T-cell (primary cell): ENCODE data around the gene PRR7. TPM values are rescaled to one million over a fixed set of nuclear protein-coding genes. Genes with fewer than 3 reads are reported as not detected.

ENCODE experiments used
- ATAC-seq, 4 experiments: fragments of 200-7000 bp in 3 of 4; fragments of 150-1000 bp in 1 of 4; cut with Tn5 transposase; replicated peaks in 1 of 4; 1 replicate in 3 of 4; 2 replicates in 1 of 4; pipeline ENCODE4 v1.10.0; 2021; ENCODE audit warnings: moderate library complexity in 3 of 4, mild to moderate bottlenecking in 2 of 4, moderate number of reproducible peaks in 1 of 4
- CTCF ChIA-PET, 2 donors: fragments of 300-600 bp; sonication (Branson Sonifier 250); formaldehyde crosslinking; loops; one replicate each; lab custom pipeline; 2022; ENCODE audit warnings: antibody characterized with exemption in 2 of 2; lab: Charles Lee
- POLR2A ChIA-PET, 2 donors: fragments of 300-600 bp; sonication (Branson Sonifier 250); formaldehyde crosslinking; loops; one replicate each; lab custom pipeline; 2022; ENCODE audit warnings: antibody characterized with exemption in 2 of 2; lab: Charles Lee
- DNase-seq, 35 experiments: peaks; one replicate each; pipeline versions ENCODE4 v3.0.0 to v3.0.0-alpha.2; 2013 to 2023
- H3K27ac ChIP-seq: one replicate; pipeline ENCODE4 v1.5.1; 2013; ENCODE audit warnings: low read length
- H3K27me3 ChIP-seq, 2 experiments: replicated peaks in 1 of 2; 1 replicate in 1 of 2; 2 replicates in 1 of 2; pipeline versions ENCODE4 v1.6.1 to v1.7.0; 2013; ENCODE audit warnings: low read length in 1 of 2, mixed read lengths in 1 of 2; ENCODE audit not compliant: control insufficient read depth in 2 of 2, insufficient read depth in 2 of 2; ENCODE audit errors: extremely low read depth in 1 of 2
- H3K36me3 ChIP-seq, 2 donors: 1 replicate in 1 of 2; 2 replicates in 1 of 2; pipeline versions ENCODE4 v1.6.1 to v1.7.0; 2013; ENCODE audit warnings: low read length in 1 of 2; ENCODE audit not compliant: control insufficient read depth in 2 of 2, insufficient read depth in 1 of 2; ENCODE audit errors: extremely low read depth in 1 of 2
- H3K4me1 ChIP-seq, 2 experiments: 1 replicate in 1 of 2; 2 replicates in 1 of 2; pipeline versions ENCODE4 v1.6.1 to v1.7.0; 2013; ENCODE audit warnings: low read length in 2 of 2, mixed read lengths in 1 of 2; ENCODE audit not compliant: insufficient read depth in 2 of 2, control insufficient read depth in 1 of 2; ENCODE audit errors: extremely low read depth in 1 of 2
- H3K4me3 ChIP-seq, 2 donors: 1 replicate in 1 of 2; 2 replicates in 1 of 2; pipeline versions ENCODE4 v1.5.1 to v1.7.0; 2013; ENCODE audit warnings: mild to moderate bottlenecking in 2 of 2, low read length in 1 of 2, moderate library complexity in 1 of 2; ENCODE audit not compliant: control insufficient read depth in 1 of 2; ENCODE audit errors: extremely low read depth in 1 of 2
- H3K9me3 ChIP-seq: 2 replicates; pipeline ENCODE4 v1.7.0; 2013
- H3K27ac Mint-ChIP-seq, 2 donors: one replicate each; pipeline ENCODE4 v1.8.0; 2020 to 2021; ENCODE audit warnings: mild to moderate bottlenecking in 2 of 2, mixed read lengths in 2 of 2
- H3K27me3 Mint-ChIP-seq, 2 donors: one replicate each; pipeline ENCODE4 v1.8.0; 2021 to 2022; ENCODE audit warnings: mixed read lengths in 2 of 2
- H3K36me3 Mint-ChIP-seq: one replicate; pipeline ENCODE4 v1.8.0; 2021; ENCODE audit warnings: mixed read lengths
- H3K4me1 Mint-ChIP-seq, 3 donors: one replicate each; pipeline ENCODE4 v1.8.0; 2020 to 2022; ENCODE audit warnings: mixed read lengths in 3 of 3, mild to moderate bottlenecking in 1 of 3
- H3K4me3 Mint-ChIP-seq, 3 donors: one replicate each; pipeline ENCODE4 v1.8.0; 2020 to 2022; ENCODE audit warnings: mild to moderate bottlenecking in 3 of 3, mixed read lengths in 3 of 3, moderate library complexity in 3 of 3
- H3K9me3 Mint-ChIP-seq, 3 donors: one replicate each; pipeline ENCODE4 v1.8.0; 2020 to 2022; ENCODE audit warnings: mixed read lengths in 3 of 3
- WGBS: methylation state at CpG from one replicate; pipeline ENCODE4 v1.1.5; 2013; ENCODE audit warnings: missing lambda C conversion rate; ENCODE audit not compliant: insufficient coverage; 5-methylcytosine and 5-hydroxymethylcytosine counted together
- total RNA-seq, 35 experiments: library from RNA in 6 of 35; stranded (reverse) in 6 of 35; fragments of 120-200 nt in 1 of 35; gene quantifications; one replicate each; pipeline versions ENCODE4 v1.2.1 to v1.2.4 and lab custom pipeline; 2013 to 2026

The PRR7 gene, protein sequence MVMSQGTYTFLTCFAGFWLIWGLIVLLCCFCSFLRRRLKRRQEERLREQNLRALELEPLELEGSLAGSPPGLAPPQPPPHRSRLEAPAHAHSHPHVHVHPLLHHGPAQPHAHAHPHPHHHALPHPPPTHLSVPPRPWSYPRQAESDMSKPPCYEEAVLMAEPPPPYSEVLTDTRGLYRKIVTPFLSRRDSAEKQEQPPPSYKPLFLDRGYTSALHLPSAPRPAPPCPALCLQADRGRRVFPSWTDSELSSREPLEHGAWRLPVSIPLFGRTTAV
- total RNA-seq: 10 to 100 TPM in 4 of 5 donors, 1 to 10 TPM in 1; 9.5 to 28.2 (median 12.3) TPM
- total RNA-seq (2013): 5.6 TPM
- total RNA-seq (lab: John Stamatoyannopoulos, UW): 3.9 to 39.4 (median 9.1) reads per million in 29 experiments

DNA sequence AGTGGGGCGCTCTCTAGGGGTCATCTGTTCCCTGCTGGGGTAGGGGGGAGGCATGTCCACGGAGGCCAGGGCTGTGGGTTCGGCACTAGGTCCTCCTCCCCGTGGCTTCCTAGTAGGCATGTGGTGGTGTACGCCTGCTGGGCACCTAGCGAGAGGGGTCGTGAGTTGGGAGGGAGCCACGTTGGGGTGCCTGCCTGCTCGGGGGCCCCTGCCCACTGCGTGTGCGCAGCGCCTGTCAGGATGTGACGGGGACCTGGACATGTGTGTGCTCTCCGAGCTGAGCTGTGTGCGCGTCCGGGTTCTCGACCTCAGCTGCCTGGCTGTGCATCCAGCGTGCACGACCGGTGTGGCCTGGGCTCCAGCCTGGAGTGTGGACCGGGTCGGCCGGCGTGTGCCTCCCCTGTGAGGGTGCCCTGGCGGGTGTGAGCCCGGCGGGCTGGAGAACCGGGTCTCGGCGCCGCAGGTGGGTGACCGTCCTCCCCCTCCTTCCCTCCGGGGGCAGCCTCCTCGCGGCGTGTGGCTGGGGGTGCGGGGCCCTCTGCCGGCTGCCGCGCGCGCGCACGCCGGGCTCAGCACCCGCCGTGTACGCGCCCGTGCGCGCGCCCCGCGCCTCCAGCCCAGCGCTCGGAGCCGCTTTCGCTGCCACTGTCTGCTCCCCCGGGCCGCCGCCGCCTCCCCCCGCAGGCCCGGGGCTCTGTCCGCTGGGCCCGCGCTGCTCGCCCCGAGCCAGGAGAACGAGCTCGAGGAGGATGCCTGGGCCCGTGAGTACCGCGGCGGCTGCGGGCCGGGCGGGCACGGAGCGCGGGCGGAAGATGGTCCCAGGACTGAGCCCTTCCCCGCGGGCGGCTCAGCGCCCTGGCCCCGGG, at the start of gene PRR7:
Gene PRR7 (plus strand): TSS at position 615 of the 866 bp plus-strand sequence. CDS start 8,254 bp downstream, outside the sequence.
- Histone ChIP-seq H3K4me3 (peak within 1 kb of the TSS; percentile 52 to 55), H3K9me3 (no peaks in the 10 kb centered on the region), H3K27me3 (peaks cover 0 to 2% of the 10 kb centered on the region in 2 experiments), H3K36me3 (peaks cover 0 to 19% of the 10 kb centered on the region in 2 donors), H3K4me1 (peaks cover 19 to 74% of the 10 kb centered on the region in 2 experiments), H3K27ac (peak within 1 kb of the TSS; percentile 87)
- peak within 1 kb of the TSS; percentile 72 to 78 (median 72) for H3K4me3 Mint-ChIP-seq
- H3K9me3 Mint-ChIP-seq: no peaks in the 10 kb centered on the region
- under 1% methylated on average over 84 of the region's 89 CpGs for WGBS
- ATAC-seq: peak; percentile 48 to 66 (median 64)
- H3K27ac Mint-ChIP-seq: peak within 1 kb of the TSS; percentile 95
- no peaks in the 10 kb centered on the region for H3K27me3 Mint-ChIP-seq
- H3K4me1 Mint-ChIP-seq: peaks cover 47 to 58% (median 53%) of the 10 kb centered on the region in 3 donors
- ChIA-PET POLR2A (interaction anchor here (0.6 to 3.0 kb wide), 6 partner anchors 8 to 405 kb away, joined by 3 to 27 read pairs (median 3); partner anchors contain the start of gene GRK6 (in 1 of the 2)), CTCF (interaction anchor here (0.5 to 5.0 kb wide), 11 partner anchors 9 to 131 kb away, joined by 3 to 24 read pairs (median 15); partner anchors contain the start of gene GRK6 (in 1 of the 2))
- H3K36me3 Mint-ChIP-seq: peaks cover 8% of the 10 kb centered on the region
- DNase-seq: peak; percentile 48 to 90 (median 72)

DNA sequence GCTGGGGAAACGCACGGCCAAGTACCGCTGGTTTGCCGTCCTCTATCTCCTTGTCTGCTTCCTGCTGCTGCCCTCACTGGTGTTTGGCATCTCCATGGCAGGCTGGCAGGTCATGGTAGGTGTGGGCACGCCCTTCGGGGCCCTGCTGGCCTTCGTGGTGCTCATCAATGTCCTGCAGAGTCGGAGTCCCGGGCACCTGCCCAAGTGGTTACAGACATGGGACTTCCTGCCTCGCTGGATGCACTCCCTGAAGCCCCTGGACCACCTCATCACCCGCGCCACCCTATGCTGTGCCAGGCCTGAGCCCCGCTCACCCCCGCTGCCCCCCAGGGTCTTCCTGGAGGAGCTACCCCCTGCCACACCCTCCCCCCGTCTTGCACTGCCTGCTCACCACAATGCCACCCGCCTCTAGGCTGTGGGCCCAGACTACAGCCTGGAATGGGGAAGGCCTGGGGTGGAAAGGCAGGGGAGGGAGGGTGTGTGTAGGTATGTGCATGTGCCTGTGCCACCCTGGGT, 48.7 kb upstream of the PRR7 start:
- Histone ChIP-seq H3K27me3 (peaks cover 7 to 8% of the 10 kb centered on the region in 2 experiments), H3K4me3 (no peak overlapping the region), H3K9me3 (no peaks in the 10 kb centered on the region), H3K27ac (no peak overlapping the region), H3K36me3 (no peaks in the 10 kb centered on the region), H3K4me1 (peaks cover 8 to 10% of the 10 kb centered on the region in 2 experiments)
- peaks cover 9 to 16% (median 10%) of the 10 kb centered on the region in 3 donors for H3K4me1 Mint-ChIP-seq
- H3K27ac Mint-ChIP-seq: no peak overlapping the region
- ChIA-PET POLR2A (no interaction called here), CTCF (no interaction called here)
- 96% methylated on average over 11 of the region's 16 CpGs for WGBS
- no peak overlapping the region for H3K4me3 Mint-ChIP-seq
- H3K36me3 Mint-ChIP-seq: no peaks in the 10 kb centered on the region
- DNase-seq: no peak
- no peak for ATAC-seq
- no peaks in the 10 kb centered on the region for H3K27me3 Mint-ChIP-seq
- H3K9me3 Mint-ChIP-seq: no peaks in the 10 kb centered on the region

DNA sequence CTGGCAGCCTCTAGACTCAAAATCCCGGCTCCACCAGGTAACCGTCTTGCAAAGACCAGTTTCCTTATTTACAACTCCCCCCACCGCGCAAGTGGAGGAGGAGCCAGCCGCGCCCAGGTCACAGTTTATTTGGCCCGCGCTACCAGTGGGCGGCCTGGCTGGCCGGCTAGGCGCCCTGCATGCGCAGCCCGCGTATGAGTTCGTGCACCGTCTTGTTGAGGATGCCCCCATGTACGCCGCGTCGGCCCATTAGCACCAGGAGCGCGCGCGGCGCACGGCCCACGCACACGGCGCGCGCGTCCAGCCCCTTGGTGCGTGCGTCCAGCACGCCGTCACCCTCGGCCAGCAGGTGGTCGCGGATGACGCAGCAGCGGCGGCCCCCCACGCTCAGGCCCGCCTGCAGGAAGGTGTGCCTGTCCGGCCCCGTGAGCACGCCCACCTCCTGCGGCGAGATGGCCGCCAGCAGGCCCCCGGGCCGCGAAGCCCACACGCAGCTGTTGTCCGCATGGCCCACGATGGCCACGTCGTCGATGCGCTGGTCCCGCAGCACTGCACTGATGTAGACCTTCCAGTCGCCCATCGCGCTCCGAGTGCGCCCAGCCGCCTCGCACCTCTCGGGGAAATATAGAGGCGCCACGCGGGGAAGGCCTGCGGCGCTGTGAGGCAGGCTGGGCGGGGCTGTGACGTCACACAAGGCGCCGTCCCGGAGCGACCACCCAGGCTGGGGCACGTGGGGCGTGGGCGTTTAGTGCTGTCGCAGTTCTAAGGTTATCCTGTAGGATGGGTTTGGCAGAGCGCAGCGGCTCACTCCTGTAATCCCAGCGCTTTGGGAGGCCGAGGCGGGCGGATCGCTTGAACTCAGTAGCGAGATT, 46.4 kb upstream of the PRR7 start, which contains the start of gene PFN3:
Gene PFN3 (minus strand): TSS at position 665 of the 872 bp plus-strand sequence. CDS start 85 bp downstream, at position 580.
- CTCF ChIA-PET: no interaction called here
- Histone ChIP-seq H3K27ac (no peak within 1 kb of the TSS), H3K27me3 (peaks cover 7 to 19% of the 10 kb centered on the region in 2 experiments), H3K36me3 (no peaks in the 10 kb centered on the region), H3K9me3 (no peaks in the 10 kb centered on the region), H3K4me1 (peaks cover 22 to 33% of the 10 kb centered on the region in 2 experiments), H3K4me3 (no peak within 1 kb of the TSS)
- H3K9me3 Mint-ChIP-seq: no peaks in the 10 kb centered on the region
- no peak within 1 kb of the TSS for H3K27ac Mint-ChIP-seq
- no peaks in the 10 kb centered on the region for H3K27me3 Mint-ChIP-seq
- H3K4me3 Mint-ChIP-seq: no peak within 1 kb of the TSS
- POLR2A ChIA-PET: no interaction called here
- ATAC-seq (no peak), DNase-seq (no peak)
- WGBS: 77% methylated on average over 84 of the region's 92 CpGs
- no peaks in the 10 kb centered on the region for H3K36me3 Mint-ChIP-seq
- peaks cover 24 to 25% (median 25%) of the 10 kb centered on the region in 3 donors for H3K4me1 Mint-ChIP-seq

DNA sequence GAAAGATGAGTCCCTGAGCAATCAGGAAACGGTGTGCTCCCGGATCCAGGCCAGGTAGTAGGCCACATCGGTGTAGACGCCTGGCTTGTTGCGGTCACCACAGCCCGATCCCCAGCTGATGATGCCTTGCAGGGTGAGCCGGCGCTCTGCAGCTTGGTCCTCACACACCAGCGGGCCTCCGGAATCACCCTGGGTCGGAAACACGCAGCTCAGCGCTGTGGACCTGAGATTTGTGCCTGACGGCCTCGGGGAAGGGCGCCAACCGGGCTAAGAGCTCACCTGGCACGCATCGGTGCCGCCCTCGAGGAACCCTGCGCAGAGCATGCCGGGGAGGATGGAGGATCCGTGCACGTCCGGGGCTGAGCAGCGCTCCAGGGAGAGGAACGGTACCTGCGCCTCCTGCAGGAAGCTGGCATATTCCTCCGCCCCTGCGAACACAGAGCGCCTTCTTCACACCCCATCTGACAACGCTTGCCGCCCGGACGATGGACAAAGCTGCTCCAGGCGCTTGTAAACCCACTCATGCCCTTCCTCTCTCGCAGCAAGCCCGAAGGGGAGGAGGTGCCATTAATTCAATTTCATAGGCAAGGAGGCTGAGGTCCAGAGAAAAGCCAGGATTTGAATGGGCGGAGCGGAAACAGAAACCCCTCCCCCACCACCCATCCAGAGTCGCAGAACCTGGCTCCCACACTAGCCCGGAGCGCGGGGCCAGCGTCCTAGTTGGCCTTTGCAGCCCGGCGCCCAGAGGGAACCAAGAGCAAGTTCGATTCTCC, 44.2 kb upstream of the PRR7 start:
- no peaks in the 10 kb centered on the region for H3K36me3 ChIP-seq
- ChIA-PET POLR2A (interaction anchor here in 1 of 2 donors (0.5 to 1.5 kb wide), 2 partner anchors 12 to 52 kb away, joined by 3 to 4 read pairs; no protein-coding TSS in a partner anchor), CTCF (interaction anchor here (0.6 to 4.8 kb wide), 26 partner anchors 8 to 99 kb away, joined by 3 to 100 read pairs (median 8); partner anchors contain the start of genes GRK6 (in 1 of the 2), PDLIM7 (in 1 of the 2) and PRR7 (in 1 of the 2))
- H3K4me3 Mint-ChIP-seq: peak overlapping the region; percentile 75 to 85 (median 79)
- H3K4me1 Mint-ChIP-seq: peaks cover 27 to 38% (median 32%) of the 10 kb centered on the region in 3 donors
- peaks cover 7 to 20% of the 10 kb centered on the region in 2 experiments for H3K27me3 ChIP-seq
- H3K9me3 Mint-ChIP-seq: no peaks in the 10 kb centered on the region
- DNase-seq (peak; percentile 39 to 82 (median 58)), ATAC-seq (peak; percentile 52 to 61 (median 56))
- no peaks in the 10 kb centered on the region for H3K36me3 Mint-ChIP-seq
- peak overlapping the region; percentile 34 to 70 for H3K27ac Mint-ChIP-seq
- H3K9me3 ChIP-seq: no peaks in the 10 kb centered on the region
- peaks cover 22 to 50% of the 10 kb centered on the region in 2 experiments for H3K4me1 ChIP-seq
- no peaks in the 10 kb centered on the region for H3K27me3 Mint-ChIP-seq
- peak overlapping the region; percentile 18 for H3K27ac ChIP-seq
- 26% methylated on average over 35 of the region's 49 CpGs for WGBS
- peak overlapping the region; percentile 60 for H3K4me3 ChIP-seq
